B cell (primary cell): ENCODE measurements around the gene RPS23. TPM values are rescaled to one million over a fixed set of nuclear protein-coding genes. Genes with fewer than 3 reads are reported as not detected.

ENCODE experiments used
- ATAC-seq: fragments of 200-7000 bp; cut with Tn5 transposase; one replicate; pipeline ENCODE4 v1.10.0; 2021; ENCODE audit warnings: low read depth, mild to moderate bottlenecking, moderate number of reproducible peaks, moderate library complexity
- CTCF ChIA-PET: fragments of 350-600 bp; sonication (Branson Sonifier 250); formaldehyde crosslinking; loops from one replicate; lab custom pipeline; 2021; ENCODE audit warnings: antibody characterized with exemption, inconsistent platforms; lab: Charles Lee
- POLR2A ChIA-PET: fragments of 350-600 bp; sonication (Branson Sonifier 250); formaldehyde crosslinking; loops from one replicate; lab custom pipeline; 2021; ENCODE audit warnings: antibody characterized with exemption; lab: Charles Lee
- DNase-seq: peaks from one replicate; pipeline ENCODE4 v3.0.0; 2013
- H2AFZ ChIP-seq: 2 replicates; pipeline ENCODE4 v1.6.1; 2012; ENCODE audit warnings: mild to moderate bottlenecking, low read depth, low read length; ENCODE audit not compliant: insufficient read depth, poor library complexity, severe bottlenecking
- H3K27ac ChIP-seq, 2 donors: 1 replicate in 1 of 2; 2 replicates in 1 of 2; pipeline ENCODE4 v1.5.1; 2012 to 2013; ENCODE audit warnings: low read length in 2 of 2, mild to moderate bottlenecking in 2 of 2, moderate library complexity in 1 of 2
- H3K27me3 ChIP-seq, 4 experiments: fragments of 200-600 bp in 1 of 4; sonication (generic) in 1 of 4; replicated peaks in 1 of 4; 1 replicate in 2 of 4; 2 replicates in 2 of 4; pipeline versions ENCODE4 v1.6.1 to v1.7.0; 2013 to 2016; ENCODE audit warnings: low read length in 3 of 4, mild to moderate bottlenecking in 2 of 4, mixed read lengths in 1 of 4, moderate library complexity in 1 of 4; ENCODE audit not compliant: insufficient read depth in 4 of 4, control insufficient read depth in 3 of 4; ENCODE audit errors: control extremely low read depth in 1 of 4
- H3K36me3 ChIP-seq, 2 experiments: replicated peaks in 1 of 2; 1 replicate in 1 of 2; 2 replicates in 1 of 2; pipeline versions ENCODE4 v1.6.1 to v1.7.1; 2013; ENCODE audit warnings: low read length in 1 of 2; ENCODE audit not compliant: insufficient read depth in 2 of 2, control insufficient read depth in 1 of 2; ENCODE audit errors: control extremely low read depth in 1 of 2, extremely low read depth in 1 of 2
- H3K4me1 ChIP-seq, 2 donors: fragments of 200-600 bp in 1 of 2; sonication (generic) in 1 of 2; 1 replicate in 1 of 2; 2 replicates in 1 of 2; pipeline versions ENCODE4 v1.5.1 to v1.6.1; 2013 to 2017; ENCODE audit warnings: low read length in 2 of 2; ENCODE audit not compliant: control insufficient read depth in 2 of 2, insufficient read depth in 2 of 2
- H3K4me2 ChIP-seq: replicated peaks from 2 replicates; pipeline ENCODE3; 2012; ENCODE audit warnings: mild to moderate bottlenecking, low read depth, low read length; ENCODE audit not compliant: poor library complexity, severe bottlenecking
- H3K4me3 ChIP-seq, 5 experiments: fragments of 200-600 bp in 1 of 5; sonication (generic) in 1 of 5; 1 replicate in 3 of 5; 2 replicates in 2 of 5; pipeline versions ENCODE4 v1.5.1 to v1.7.0; 2011 to 2016; ENCODE audit warnings: low read length in 4 of 5, mild to moderate bottlenecking in 4 of 5, low read depth in 2 of 5, control low read depth in 1 of 5, moderate library complexity in 1 of 5; ENCODE audit not compliant: insufficient read depth in 1 of 5; ENCODE audit errors: control extremely low read depth in 1 of 5, extremely low read depth in 1 of 5
- H3K79me2 ChIP-seq: fragments of 200-600 bp; sonication (generic); one replicate; pipeline ENCODE4 v1.6.0; 2016; ENCODE audit warnings: low read length; ENCODE audit not compliant: control insufficient read depth, insufficient read depth
- H3K9ac ChIP-seq: fragments of 200-600 bp; sonication (generic); 2 replicates; pipeline ENCODE4 v1.6.1; 2017; ENCODE audit warnings: mild to moderate bottlenecking, low read length, moderate library complexity
- H3K9me3 ChIP-seq, 3 donors: one replicate each; pipeline versions ENCODE4 v1.6.1 to v1.7.1; 2013; ENCODE audit warnings: low read length in 2 of 3; ENCODE audit not compliant: control insufficient read depth in 2 of 3, insufficient read depth in 1 of 3; ENCODE audit errors: control extremely low read depth in 1 of 3
- H4K20me1 ChIP-seq: 2 replicates; pipeline ENCODE4 v1.6.0; 2012; ENCODE audit warnings: mild to moderate bottlenecking, low read length; ENCODE audit not compliant: insufficient read depth, control insufficient read depth, poor library complexity, severe bottlenecking
- H3K27ac Mint-ChIP-seq: one replicate; pipeline ENCODE4 v1.8.0; 2021; ENCODE audit warnings: mixed read lengths
- H3K27me3 Mint-ChIP-seq: one replicate; pipeline ENCODE4 v1.8.0; 2021; ENCODE audit warnings: mixed read lengths
- H3K4me1 Mint-ChIP-seq: one replicate; pipeline ENCODE4 v1.8.0; 2021; ENCODE audit warnings: mixed read lengths
- H3K4me3 Mint-ChIP-seq: one replicate; pipeline ENCODE4 v1.8.0; 2021; ENCODE audit warnings: mixed read lengths
- H3K9me3 Mint-ChIP-seq: one replicate; pipeline ENCODE4 v1.8.0; 2022; ENCODE audit warnings: mixed read lengths; ENCODE audit not compliant: insufficient read depth
- CTCF ChIP-seq: fragments of 200-600 bp; IDR thresholded peaks from one replicate; pipeline ENCODE4 v1.8.0; 2022; ENCODE audit warnings: antibody characterized with exemption, mild to moderate bottlenecking
- EZH2 ChIP-seq: IDR thresholded peaks from 2 replicates; pipeline ENCODE4 v1.6.1; 2012; ENCODE audit warnings: borderline replicate concordance, low read depth, mild to moderate bottlenecking, moderate library complexity, low read length; ENCODE audit not compliant: insufficient read depth, poor library complexity, severe bottlenecking
- WGBS: methylation state at CpG from one replicate; pipeline ENCODE4 v1.1.5; 2013; ENCODE audit warnings: missing lambda C conversion rate; ENCODE audit not compliant: insufficient coverage; 5-methylcytosine and 5-hydroxymethylcytosine counted together
- intact Hi-C: fragments of 100-400 bp; cut with micrococcal nuclease; formaldehyde crosslinking; loops from one replicate; pipeline ENCODE4 v1.10.0; 2022
- polyA plus RNA-seq: library from polyadenylated mRNA; depleted of rRNA; stranded (reverse); fragments of >200 nt; gene quantifications from 2 replicates; pipeline ENCODE4 v1.2.3, GENCODE V29; 2012
- total RNA-seq, 2 donors: library from RNA; stranded (reverse); fragments of 120-200 nt in 1 of 2; gene quantifications; 1 replicate in 1 of 2; 2 replicates in 1 of 2; pipeline versions ENCODE4 v1.2.3 to v1.2.4, GENCODE V29; 2013 to 2022

The RPS23 gene
- total and polyA plus RNA-seq, 2 donors (not counting 1 experiment from before 2014, with no cell fraction given), result 3,420 to 9,595 TPM

- H3K4me1 ChIP-seq, result no peaks in the 10 kb centered on the region
- no peak overlapping the region for H3K27ac Mint-ChIP-seq
- H3K27ac ChIP-seq, result no peak overlapping the region
- H3K4me3 ChIP-seq, result no peak overlapping the region
- no peaks in the 10 kb centered on the region for H3K9me3 ChIP-seq
- no peak overlapping the region for H3K4me2 ChIP-seq
- DNase-seq (no peak), ATAC-seq (no peak)
- no peak overlapping the region for H3K4me3 Mint-ChIP-seq
- no peak overlapping the region for H3K9ac ChIP-seq
- no peaks in the 10 kb centered on the region for H3K9me3 Mint-ChIP-seq
- no peaks in the 10 kb centered on the region for H3K4me1 Mint-ChIP-seq
- H3K79me2 ChIP-seq, result no peaks in the 10 kb centered on the region
- intact Hi-C loops, result no loop called here
- no peak overlapping the region for H2AFZ ChIP-seq
- no peaks in the 10 kb centered on the region for H3K27me3 Mint-ChIP-seq
- TF ChIP-seq CTCF (no peak), EZH2 (no peak)
- WGBS, result no CpG with 5 or more reads among the region's 2 CpGs
- no peaks in the 10 kb centered on the region for H3K27me3 ChIP-seq
- H4K20me1 ChIP-seq, result no peaks in the 10 kb centered on the region
- H3K36me3 ChIP-seq, result no peaks in the 10 kb centered on the region
- ChIA-PET POLR2A (no interaction called here), CTCF (interaction anchor here (0.6 kb wide), 1 partner anchor 45 kb away, joined by 3 read pairs; no protein-coding TSS in a partner anchor)
Measured at GRCh38 chr5:82306151-82306550, 28.0 kb upstream of the RPS23 start.

DNA sequence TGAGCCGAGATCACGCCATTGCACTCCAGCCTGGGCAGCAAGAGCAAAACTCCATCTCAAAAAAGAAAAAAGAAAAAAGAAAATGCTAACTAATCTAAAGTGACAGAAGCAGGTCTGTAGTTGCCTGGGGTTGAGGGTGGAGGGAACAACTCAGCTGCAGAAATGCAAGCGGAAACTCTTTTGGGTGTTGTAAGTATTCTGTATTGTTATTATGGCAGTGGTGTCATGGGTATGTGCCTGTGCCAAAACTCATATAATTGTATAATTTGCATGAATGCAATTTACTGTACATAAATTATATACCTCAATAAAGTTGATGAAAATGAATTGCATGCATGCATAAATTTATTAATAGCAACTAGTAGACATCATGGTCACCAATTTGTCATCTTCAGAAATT is 23.0 kb upstream of the RPS23 start:
- H3K4me3 Mint-ChIP-seq, result no peak overlapping the region
- Histone ChIP-seq H3K36me3 (no peaks in the 10 kb centered on the region), H3K9me3 (no peaks in the 10 kb centered on the region), H4K20me1 (no peaks in the 10 kb centered on the region), H3K4me3 (no peak overlapping the region), H3K9ac (no peak overlapping the region), H3K27me3 (no peaks in the 10 kb centered on the region), H3K4me1 (no peaks in the 10 kb centered on the region), H2AFZ (no peak overlapping the region), H3K79me2 (no peaks in the 10 kb centered on the region), H3K4me2 (no peak overlapping the region), H3K27ac (no peak overlapping the region)
- no peak for DNase-seq
- H3K4me1 Mint-ChIP-seq, result no peaks in the 10 kb centered on the region
- H3K9me3 Mint-ChIP-seq, result no peaks in the 10 kb centered on the region
- POLR2A ChIA-PET, result no interaction called here
- no peak for ATAC-seq
- intact Hi-C loops, result no loop called here
- no peaks in the 10 kb centered on the region for H3K27me3 Mint-ChIP-seq
- no CpG with 5 or more reads among the region's 3 CpGs for WGBS
- TF ChIP-seq EZH2 (no peak), CTCF (no peak)
- CTCF ChIA-PET, result interaction anchor here (1.3 kb wide), 1 partner anchor 41 kb away, joined by 3 read pairs; no protein-coding TSS in a partner anchor
- H3K27ac Mint-ChIP-seq, result no peak overlapping the region
